Measurements from ENCODE around the gene HIPK3. TPM values are rescaled to one million over a fixed set of nuclear protein-coding genes. Genes with fewer than 3 reads are reported as not detected.

Gene HIPK3
- total RNA-seq, 1 donor from 2014 or later = 33.1 TPM

- Mint-ChIP-seq H3K4me3 (no peak overlapping the region), H3K27me3 (ENCODE audit: insufficient read depth, low read depth) (no peaks in the 10 kb centered on the region), H3K36me3 (no peaks in the 10 kb centered on the region), H3K27ac (no peak overlapping the region), H3K9me3 (no peaks in the 10 kb centered on the region), H3K4me1 (no peaks in the 10 kb centered on the region)
- no peak for TF ChIP-seq EZH2phosphoT487 (IDR thresholded peaks at IDR 0.05)
- no peak for TF ChIP-seq EZH2 (IDR thresholded peaks at IDR 0.05)
- TF ChIP-seq CTCF (IDR thresholded peaks at IDR 0.05) = no peak
- Histone ChIP-seq H3K79me2 (ENCODE audit: low read depth) (peaks cover 48% of the 10 kb centered on the region), H3K36me3 (no peaks in the 10 kb centered on the region), H4K20me1 (ENCODE audit: low read depth) (no peaks in the 10 kb centered on the region), H3K4me3 (no peak overlapping the region), H3K4me1 (peaks cover 4% of the 10 kb centered on the region), H3K9me3 (ENCODE audit: low read depth) (no peaks in the 10 kb centered on the region), H3K27ac (no peak overlapping the region), H3K9ac (no peak overlapping the region), H2AFZ (replicated peaks) (no peak overlapping the region), H3K4me2 (no peak overlapping the region), H3F3A (ENCODE audit: low read depth) (no peaks in the 10 kb centered on the region), H3K27me3 (no peaks in the 10 kb centered on the region)
- DNase-seq (ENCODE audit: low spot score) = no peak
Measured at GRCh38 chr11:33323421-33323820, 66.2 kb downstream of the HIPK3 start.

- H3K4me1 ChIP-seq = peaks cover 3% of the 10 kb centered on the region
- DNase-seq (ENCODE audit: low spot score) = no peak
- H2AFZ ChIP-seq (replicated peaks) = no peak overlapping the region
- H3K27ac Mint-ChIP-seq = no peak overlapping the region
- H3K36me3 ChIP-seq = no peaks in the 10 kb centered on the region
- H3K27me3 Mint-ChIP-seq (ENCODE audit: insufficient read depth, low read depth) = no peaks in the 10 kb centered on the region
- no peak overlapping the region for H3K4me3 Mint-ChIP-seq
- H3K9me3 Mint-ChIP-seq = no peaks in the 10 kb centered on the region
- no peak overlapping the region for H3K27ac ChIP-seq
- no peaks in the 10 kb centered on the region for H3K36me3 Mint-ChIP-seq
- no peak for TF ChIP-seq EZH2phosphoT487 (IDR thresholded peaks at IDR 0.05)
- TF ChIP-seq EZH2 (IDR thresholded peaks at IDR 0.05) = no peak
- TF ChIP-seq CTCF (IDR thresholded peaks at IDR 0.05) = no peak
- H3K9me3 ChIP-seq (ENCODE audit: low read depth) = no peaks in the 10 kb centered on the region
- no peaks in the 10 kb centered on the region for H3K4me1 Mint-ChIP-seq
- no peaks in the 10 kb centered on the region for H3K27me3 ChIP-seq
- H4K20me1 ChIP-seq (ENCODE audit: low read depth) = peaks cover 4% of the 10 kb centered on the region
- H3K9ac ChIP-seq = no peak overlapping the region
- no peaks in the 10 kb centered on the region for H3F3A ChIP-seq (ENCODE audit: low read depth)
- H3K4me2 ChIP-seq = no peak overlapping the region
- H3K4me3 ChIP-seq = no peak overlapping the region
- peaks cover 48% of the 10 kb centered on the region for H3K79me2 ChIP-seq (ENCODE audit: low read depth)
Measured at GRCh38 chr11:33324302-33324985, 67.3 kb downstream of the HIPK3 start.

- H3F3A ChIP-seq (ENCODE audit: low read depth) = no peaks in the 10 kb centered on the region
- no peak overlapping the region for H3K4me3 ChIP-seq
- H3K27me3 Mint-ChIP-seq (ENCODE audit: insufficient read depth, low read depth) = no peaks in the 10 kb centered on the region
- H4K20me1 ChIP-seq (ENCODE audit: low read depth) = peaks cover 4% of the 10 kb centered on the region
- no peak overlapping the region for H3K27ac ChIP-seq
- H3K9me3 Mint-ChIP-seq = no peaks in the 10 kb centered on the region
- no peak overlapping the region for H3K9ac ChIP-seq
- H3K4me1 ChIP-seq = no peaks in the 10 kb centered on the region
- H3K27ac Mint-ChIP-seq = no peak overlapping the region
- DNase-seq (ENCODE audit: low spot score) = no peak
- H3K4me3 Mint-ChIP-seq = no peak overlapping the region
- no peaks in the 10 kb centered on the region for H3K36me3 Mint-ChIP-seq
- peaks cover 42% of the 10 kb centered on the region for H3K79me2 ChIP-seq (ENCODE audit: low read depth)
- no peak overlapping the region for H2AFZ ChIP-seq (replicated peaks)
- H3K9me3 ChIP-seq (ENCODE audit: low read depth) = no peaks in the 10 kb centered on the region
- H3K36me3 ChIP-seq = no peaks in the 10 kb centered on the region
- TF ChIP-seq EZH2 (IDR thresholded peaks at IDR 0.05) (no peak), CTCF (IDR thresholded peaks at IDR 0.05) (no peak), EZH2phosphoT487 (IDR thresholded peaks at IDR 0.05) (no peak)
- no peaks in the 10 kb centered on the region for H3K27me3 ChIP-seq
- no peak overlapping the region for H3K4me2 ChIP-seq
- H3K4me1 Mint-ChIP-seq = no peaks in the 10 kb centered on the region
Measured at GRCh38 chr11:33325451-33325850, 68.3 kb downstream of the HIPK3 start.
